Small intestine (tissue), 7 donors: ENCODE data around the gene N4BP2. TPM values are rescaled to one million over a fixed set of nuclear protein-coding genes. Genes with fewer than 3 reads are reported as not detected.
"Not testable (repeated sequence)": the region's sequence is repeated elsewhere in the genome, so short reads cannot be mapped to it uniquely, and the experiment has no call there.

Experiments used
- DNase-seq, 2 donors: peaks; one replicate each; pipeline versions ENCODE4 v3.0.0 to v3.0.0-alpha.2; 2013
- FAIRE-seq: peaks from 2 replicates; lab custom pipeline; 2012; peaks lifted over from hg19 to GRCh38; lab: Jason Lieb, UNC
- H3K27ac ChIP-seq, 3 donors: one replicate each; pipeline ENCODE4 v1.5.1; 2013; ENCODE audit warnings: low read length in 2 of 3, mild to moderate bottlenecking in 2 of 3, control low read depth in 1 of 3, inconsistent platforms in 1 of 3, low read depth in 1 of 3, moderate library complexity in 1 of 3
- H3K27me3 ChIP-seq, 3 donors: one replicate each; pipeline ENCODE4 v1.6.1; 2013; ENCODE audit warnings: low read length in 3 of 3, inconsistent platforms in 1 of 3; ENCODE audit not compliant: control insufficient read depth in 3 of 3, insufficient read depth in 3 of 3
- H3K36me3 ChIP-seq, 3 donors: one replicate each; pipeline ENCODE4 v1.6.1; 2013; ENCODE audit warnings: low read length in 3 of 3, inconsistent platforms in 1 of 3, low read depth in 1 of 3, mild to moderate bottlenecking in 1 of 3, moderate library complexity in 1 of 3; ENCODE audit not compliant: control insufficient read depth in 3 of 3, insufficient read depth in 2 of 3
- H3K4me1 ChIP-seq, 3 donors: one replicate each; pipeline ENCODE4 v1.6.1; 2013; ENCODE audit warnings: low read length in 2 of 3, inconsistent platforms in 1 of 3, low read depth in 1 of 3, mild to moderate bottlenecking in 1 of 3, moderate library complexity in 1 of 3; ENCODE audit not compliant: control insufficient read depth in 3 of 3, insufficient read depth in 2 of 3
- H3K4me3 ChIP-seq, 3 donors: one replicate each; pipeline ENCODE4 v1.5.1; 2013; ENCODE audit warnings: low read length in 3 of 3, control low read depth in 1 of 3, inconsistent platforms in 1 of 3, low read depth in 1 of 3, mild to moderate bottlenecking in 1 of 3, moderate library complexity in 1 of 3
- H3K9me3 ChIP-seq, 2 donors: one replicate each; pipeline ENCODE4 v1.6.1; 2013; ENCODE audit warnings: low read depth in 1 of 2, low read length in 1 of 2; ENCODE audit not compliant: control insufficient read depth in 2 of 2, insufficient read depth in 1 of 2
- WGBS, 3 donors: extraction: QIAGEN DNeasy Blood & Tissue Kit; methylation state at CpG; one replicate each; pipeline ENCODE4 v1.1.7; 2013; 5-methylcytosine and 5-hydroxymethylcytosine counted together
- polyA plus RNA-seq, 4 donors: library from polyadenylated mRNA; stranded (reverse) in 3 of 4; unstranded in 1 of 4; fragments of 200-250 nt in 3 of 4; fragments of 120-200 nt in 1 of 4; gene quantifications; one replicate each; pipeline versions ENCODE4 v1.2.1 to v1.2.3, GENCODE V29; 2013
- donor health status: healthy with polysubstance abuse.
- donor health status: control.
- donor health status: control.
- donor health status: Bipolar disorder and iron deficiency.
- donor health status: healthy.

Gene N4BP2
- polyA plus RNA-seq, 4 donors: 1.1 to 18.3 (median 1.6) TPM

- DNase-seq (no peak), FAIRE-seq (no peak)
- H3K27me3 ChIP-seq: no peaks in the 10 kb centered on the region
- H3K4me1 ChIP-seq: no peaks in the 10 kb centered on the region
- H3K4me3 ChIP-seq: no peak overlapping the region
- no peak overlapping the region for H3K27ac ChIP-seq
- H3K9me3 ChIP-seq: no peaks in the 10 kb centered on the region
- H3K36me3 ChIP-seq: peaks cover 0 to 44% (median 0%) of the 10 kb centered on the region in 3 donors
These were observed 73.9 kb downstream of the N4BP2 start for GRCh38 chr4:40130401-40131036.

GRCh38 chr4:40132816-40133215 lies 76.2 kb downstream of the N4BP2 start:
- Histone ChIP-seq H3K27me3 (no peaks in the 10 kb centered on the region), H3K4me1 (no peaks in the 10 kb centered on the region), H3K36me3 (peaks cover 0 to 39% (median 0%) of the 10 kb centered on the region in 3 donors), H3K27ac (no peak overlapping the region), H3K9me3 (peaks cover 0 to 3% of the 10 kb centered on the region in 2 donors), H3K4me3 (no peak overlapping the region)
- peak; percentile 67 for FAIRE-seq
- 92 to 100% (median 93%) methylated on average over 1 of the region's 1 CpG for WGBS, 3 donors
- no peak for DNase-seq

DNA sequence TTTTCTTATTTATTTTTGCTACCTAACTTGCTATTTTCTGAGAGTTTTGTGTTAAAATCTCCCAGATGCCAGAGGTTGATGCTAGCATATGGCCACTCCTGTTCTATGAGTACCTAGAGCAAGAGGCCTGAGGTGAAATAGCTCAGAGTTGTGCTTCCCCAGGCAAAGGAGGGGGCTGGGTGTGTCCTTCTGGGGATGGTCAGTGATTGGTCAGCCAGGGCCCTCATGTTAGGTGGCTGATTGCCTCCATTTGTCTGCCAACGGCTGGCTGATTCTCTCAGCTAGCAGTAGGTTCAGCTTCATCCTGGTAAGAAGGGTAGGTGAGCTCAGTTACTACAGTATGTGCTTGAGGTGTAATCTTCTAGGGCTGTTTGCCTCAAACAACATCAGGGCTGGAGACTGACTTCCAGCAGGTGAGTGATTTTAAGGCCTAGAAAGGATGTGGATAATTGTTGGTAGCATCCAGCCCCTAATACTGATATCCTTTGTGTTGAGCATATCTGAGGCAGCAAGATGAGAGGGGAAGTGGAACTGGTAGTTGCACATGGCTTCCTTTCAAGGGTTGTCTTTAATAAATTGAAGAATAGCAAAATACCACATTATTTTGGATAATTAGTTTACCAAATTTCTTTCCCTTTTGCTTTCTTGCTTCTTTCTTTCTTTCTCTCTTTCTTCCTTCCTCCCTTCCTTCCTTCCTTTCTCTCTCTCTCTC lies 77.7 kb downstream of the N4BP2 start:
- Histone ChIP-seq H3K4me3 (no peak overlapping the region), H3K36me3 (peaks cover 0 to 35% (median 0%) of the 10 kb centered on the region in 3 donors), H3K27ac (no peak overlapping the region), H3K9me3 (peaks cover 0 to 4% of the 10 kb centered on the region in 2 donors), H3K4me1 (no peaks in the 10 kb centered on the region), H3K27me3 (no peaks in the 10 kb centered on the region)
- FAIRE-seq (no peak), DNase-seq (no peak)
- 84 to 100% (median 91%) methylated on average over 1 of the region's 1 CpG for WGBS, 3 donors

- H3K9me3 ChIP-seq, DNase-seq, FAIRE-seq, H3K4me3 ChIP-seq, H3K27ac ChIP-seq, H3K4me1 ChIP-seq, H3K27me3 ChIP-seq: not testable (repeated sequence)
- peaks cover 0 to 30% (median 0%) of the 10 kb centered on the region in 3 donors for H3K36me3 ChIP-seq
- whole genome bisulfite sequencing, 3 donors: 81 to 99% (median 98%) methylated on average over 9 of the region's 9 CpGs
These were observed 79.6 kb downstream of the N4BP2 start for GRCh38 chr4:40136202-40136601.

- Histone ChIP-seq H3K36me3 (peaks cover 0 to 33% (median 1%) of the 10 kb centered on the region in 3 donors), H3K27ac (no peak overlapping the region), H3K9me3 (peaks cover 0 to 4% of the 10 kb centered on the region in 2 donors), H3K27me3 (no peaks in the 10 kb centered on the region), H3K4me1 (no peaks in the 10 kb centered on the region), H3K4me3 (no peak overlapping the region)
- DNase-seq: no peak
- FAIRE-seq: no peak
These were observed 83.5 kb downstream of the N4BP2 start for GRCh38 chr4:40140196-40140595.

DNA sequence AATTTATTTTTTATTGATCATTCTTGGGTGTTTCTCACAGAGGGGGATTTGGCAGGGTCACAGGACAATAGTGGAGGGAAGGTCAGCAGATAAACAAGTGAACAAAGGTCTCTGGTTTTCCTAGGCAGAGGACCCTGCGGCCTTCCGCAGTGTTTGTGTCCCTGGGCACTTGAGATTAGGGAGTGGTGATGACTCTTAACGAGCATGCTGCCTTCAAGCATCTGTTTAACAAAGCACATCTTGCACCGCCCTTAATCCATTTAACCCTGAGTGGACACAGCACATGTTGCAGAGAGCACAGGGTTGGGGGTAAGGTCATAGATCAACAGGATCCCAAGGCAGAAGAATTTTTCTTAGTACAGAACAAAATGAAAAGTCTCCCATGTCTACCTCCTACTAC lies 83.9 kb downstream of the N4BP2 start:
- not testable (repeated sequence) for H3K9me3 ChIP-seq, H3K27ac ChIP-seq, H3K4me1 ChIP-seq, H3K27me3 ChIP-seq, DNase-seq, FAIRE-seq, H3K4me3 ChIP-seq
- 72 to 83% (median 80%) methylated on average over 3 to 4 of the region's 4 CpGs for WGBS, 3 donors
- H3K36me3 ChIP-seq: peaks cover 0 to 33% (median 1%) of the 10 kb centered on the region in 3 donors

- H3K9me3 ChIP-seq: peaks cover 0 to 3% of the 10 kb centered on the region in 2 donors
- DNase-seq (no peak), FAIRE-seq (no peak)
- H3K4me3 ChIP-seq: no peak overlapping the region
- WGBS, 3 donors: 85 to 95% (median 87%) methylated on average over 6 of the region's 6 CpGs
- no peaks in the 10 kb centered on the region for H3K4me1 ChIP-seq
- peaks cover 0 to 31% (median 1%) of the 10 kb centered on the region in 3 donors for H3K36me3 ChIP-seq
- no peak overlapping the region for H3K27ac ChIP-seq
- no peaks in the 10 kb centered on the region for H3K27me3 ChIP-seq
These were observed 87.4 kb downstream of the N4BP2 start for GRCh38 chr4:40143926-40144508.

DNA sequence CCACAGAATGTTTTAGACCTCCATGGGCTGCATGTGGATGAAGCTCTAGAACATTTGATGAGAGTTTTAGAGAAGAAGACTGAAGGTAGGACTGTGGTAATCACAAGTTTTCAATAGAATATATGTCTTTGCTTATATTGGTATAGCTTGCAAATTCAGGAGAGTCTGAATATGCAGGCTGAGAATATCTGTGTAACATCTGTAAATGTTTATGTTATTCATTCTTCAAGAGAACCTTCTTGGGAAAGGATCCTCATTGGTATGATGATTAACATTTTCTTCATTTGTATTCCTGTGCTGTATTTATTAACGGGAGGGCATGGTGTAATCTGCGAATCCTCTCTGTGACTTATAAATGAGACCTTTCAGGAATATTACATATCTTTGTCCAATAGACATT lies 88.1 kb downstream of the N4BP2 start:
- WGBS, 3 donors: 77 to 96% (median 87%) methylated on average over 2 of the region's 2 CpGs
- no peak for DNase-seq
- Histone ChIP-seq H3K4me3 (no peak overlapping the region), H3K27me3 (no peaks in the 10 kb centered on the region), H3K27ac (no peak overlapping the region), H3K36me3 (peaks cover 0 to 27% (median 1%) of the 10 kb centered on the region in 3 donors), H3K9me3 (peaks cover 0 to 3% of the 10 kb centered on the region in 2 donors), H3K4me1 (no peaks in the 10 kb centered on the region)
- FAIRE-seq: no peak
